Right lobe of liver (tissue), 6 donors: Measurements from ENCODE around the gene HSPH1. TPM values are rescaled to one million over a fixed set of nuclear protein-coding genes. Genes with fewer than 3 reads are reported as not detected.

ENCODE experiments used
- ATAC-seq, 4 donors: fragments of 200-7000 bp; cut with Tn5 transposase; one replicate each; pipeline ENCODE4 v1.9.1; 2020; ENCODE audit warnings: mild to moderate bottlenecking in 4 of 4, moderate library complexity in 4 of 4
- DNase-seq, 3 donors: peaks; one replicate each; pipeline ENCODE4 v3.0.0-alpha.2; 2020
- H3K27ac ChIP-seq, 3 donors: fragments of 200-600 bp; one replicate each; pipeline ENCODE4 v1.8.0; 2022
- H3K27me3 ChIP-seq, 2 donors: fragments of 200-600 bp; one replicate each; pipeline ENCODE4 v1.8.0; 2022
- H3K36me3 ChIP-seq, 4 donors: fragments of 200-600 bp; sonication (generic) in 1 of 4; one replicate each; pipeline versions ENCODE4 v1.5.1 to v1.8.0; 2017 to 2022; ENCODE audit warnings: control low read depth in 1 of 4
- H3K4me1 ChIP-seq, 4 donors: fragments of 200-600 bp; sonication (generic) in 1 of 4; one replicate each; pipeline versions ENCODE4 v1.5.1 to v1.8.0; 2017 to 2022; ENCODE audit warnings: control low read depth in 1 of 4
- H3K4me3 ChIP-seq, 3 donors: fragments of 200-600 bp; one replicate each; pipeline ENCODE4 v1.8.0; 2022
- H3K9me3 ChIP-seq, 4 donors: fragments of 200-600 bp; sonication (generic) in 1 of 4; one replicate each; pipeline versions ENCODE4 v1.5.1 to v1.8.0; 2017 to 2022; ENCODE audit warnings: control low read depth in 1 of 4
- CTCF ChIP-seq, 4 donors: fragments of 200-600 bp in 3 of 4; fragments of 450-650 bp in 1 of 4; IDR thresholded peaks; one replicate each; pipeline versions ENCODE4 v1.5.1 to v1.8.0; 2016 to 2022; ENCODE audit warnings: antibody characterized with exemption in 4 of 4, mild to moderate bottlenecking in 2 of 4
- POLR2A ChIP-seq: fragments of 450-650 bp; IDR thresholded peaks from one replicate; pipeline ENCODE4 v1.6.1; 2017; ENCODE audit warnings: antibody characterized with exemption, mild to moderate bottlenecking
- WGBS: methylation state at CpG from one replicate; pipeline ENCODE4 v1.1.6; 2018; ENCODE audit warnings: low coverage, low lambda C conversion rate; ENCODE audit not compliant: insufficient coverage; ENCODE audit errors: missing lambda C conversion rate; 5-methylcytosine and 5-hydroxymethylcytosine counted together
- intact Hi-C, 2 donors: fragments of 100-400 bp; cut with DNase I; formaldehyde crosslinking; loops; one replicate each; pipeline versions ENCODE4 v1.11.2 to v1.14.1; 2022
- total RNA-seq, 6 experiments: library from RNA; depleted of rRNA in 2 of 6; stranded (reverse); fragments of >200 nt in 2 of 6; fragmentation: NEBNext Ultra II Directional in 3 of 6; extraction: Animal tissue kit (Norgen Biotek cat#: 25700) in 3 of 6; gene quantifications; one replicate each; pipeline versions ENCODE4 v1.1.0 to v1.2.4, GENCODE V29; 2016 to 2023
- donor health status: DM: no; HTN: yes; CAD: no.
- donor health status: DM: no; HTN: no; CAD: no.
- donor health status: DM: no; HTN: no; CAD: no.
- donor health status: DM: no; HTN: yes; CAD: no.
- donor health status: DM: no; HTN: yes; CAD: no.

Gene HSPH1
- total RNA-seq, 6 experiments from 2014 or later, result 19.6 to 60.8 (median 31.0) TPM

GRCh38 chr13:31138515-31138914 lies 23.2 kb downstream of the HSPH1 start:
- DNase-seq (no peak), ATAC-seq (no peak)
- intact Hi-C loops, result no loop called here
- WGBS, result 82% methylated on average over 3 of the region's 3 CpGs
- TF ChIP-seq POLR2A (no peak), CTCF (IDR thresholded peaks at IDR 0.05) (no peak)
- no peaks in the 10 kb centered on the region for H3K4me1 ChIP-seq
- H3K9me3 ChIP-seq, result no peaks in the 10 kb centered on the region
- no peak overlapping the region for H3K27ac ChIP-seq
- no peak overlapping the region for H3K4me3 ChIP-seq
- peaks cover 0 to 78% (median 34%) of the 10 kb centered on the region in 4 donors for H3K36me3 ChIP-seq
- H3K27me3 ChIP-seq, result no peaks in the 10 kb centered on the region

GRCh38 chr13:31136724-31137123 lies 25.0 kb downstream of the HSPH1 start:
- Histone ChIP-seq H3K4me3 (no peak overlapping the region), H3K27ac (no peak overlapping the region), H3K27me3 (no peaks in the 10 kb centered on the region), H3K36me3 (peaks cover 0 to 62% (median 32%) of the 10 kb centered on the region in 4 donors), H3K4me1 (no peaks in the 10 kb centered on the region), H3K9me3 (no peaks in the 10 kb centered on the region)
- TF ChIP-seq CTCF (IDR thresholded peaks at IDR 0.05), result no peak
- no peak for TF ChIP-seq POLR2A
- intact Hi-C loops, result no loop called here
- ATAC-seq (no peak), DNase-seq (no peak)

GRCh38 chr13:31134039-31134711 lies 27.5 kb downstream of the HSPH1 start:
- no peak for DNase-seq
- Histone ChIP-seq H3K27ac (no peak overlapping the region), H3K36me3 (peaks cover 0 to 39% (median 23%) of the 10 kb centered on the region in 4 donors), H3K9me3 (no peaks in the 10 kb centered on the region), H3K27me3 (no peaks in the 10 kb centered on the region), H3K4me1 (no peaks in the 10 kb centered on the region), H3K4me3 (no peak overlapping the region)
- no peak for ATAC-seq
- WGBS, result 90% methylated on average over 3 of the region's 3 CpGs
- intact Hi-C loops, result no loop called here
- TF ChIP-seq CTCF (IDR thresholded peaks at IDR 0.05), result no peak
- no peak for TF ChIP-seq POLR2A

GRCh38 chr13:31133621-31134020 lies 28.1 kb downstream of the HSPH1 start:
- intact Hi-C loops, result no loop called here
- no peak overlapping the region for H3K4me3 ChIP-seq
- ATAC-seq (no peak), DNase-seq (no peak)
- H3K9me3 ChIP-seq, result no peaks in the 10 kb centered on the region
- H3K4me1 ChIP-seq, result no peaks in the 10 kb centered on the region
- TF ChIP-seq POLR2A, result no peak
- TF ChIP-seq CTCF (IDR thresholded peaks at IDR 0.05), result no peak
- no peaks in the 10 kb centered on the region for H3K27me3 ChIP-seq
- peaks cover 0 to 34% (median 18%) of the 10 kb centered on the region in 4 donors for H3K36me3 ChIP-seq
- no peak overlapping the region for H3K27ac ChIP-seq
- 87% methylated on average over 4 of the region's 5 CpGs for WGBS
